IPS-15b (cell line): ENCODE data around the gene DAPK2.

Experiments used
- H3K27me3 ChIP-seq: one replicate; pipeline ENCODE4 v1.6.1; 2013; ENCODE audit warnings: low read length; ENCODE audit not compliant: control insufficient read depth, insufficient read depth
- H3K36me3 ChIP-seq: one replicate; pipeline ENCODE4 v1.6.1; 2013; ENCODE audit warnings: low read length; ENCODE audit not compliant: control insufficient read depth, insufficient read depth
- H3K4me1 ChIP-seq: one replicate; pipeline ENCODE4 v1.6.1; 2013; ENCODE audit warnings: mild to moderate bottlenecking, low read length; ENCODE audit not compliant: control insufficient read depth, insufficient read depth
- H3K4me3 ChIP-seq: one replicate; pipeline ENCODE4 v1.5.1; 2013; ENCODE audit warnings: low read depth, low read length
- H3K9ac ChIP-seq: one replicate; pipeline ENCODE4 v1.6.1; 2013; ENCODE audit warnings: low read depth, mild to moderate bottlenecking, low read length
- H3K9me3 ChIP-seq: one replicate; pipeline ENCODE4 v1.6.1; 2013; ENCODE audit warnings: mild to moderate bottlenecking, low read length; ENCODE audit not compliant: control insufficient read depth, insufficient read depth

Gene DAPK2

DNA sequence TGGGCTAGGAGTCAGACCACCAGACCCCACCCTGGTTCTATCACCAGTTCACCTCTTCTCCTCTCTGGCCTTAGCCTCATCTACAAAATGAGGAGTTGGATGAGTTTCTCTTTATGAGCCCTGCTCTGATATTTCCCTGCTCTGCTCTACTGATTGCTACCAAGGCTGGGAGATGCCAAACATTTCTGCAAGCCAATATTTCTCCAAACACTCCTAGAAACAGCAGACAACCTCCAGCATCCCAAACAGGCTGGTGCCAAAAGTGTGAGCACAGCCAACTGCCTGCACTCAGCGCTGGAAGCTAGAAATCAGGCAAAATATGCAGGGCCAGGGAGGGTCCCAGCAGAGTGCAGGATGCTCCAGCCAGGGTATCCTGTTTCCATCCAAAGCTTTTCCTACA lies 10.8 kb downstream of the DAPK2 start:
- H3K36me3 ChIP-seq, result no peaks in the 10 kb centered on the region
- no peak overlapping the region for H3K9ac ChIP-seq
- no peak overlapping the region for H3K4me3 ChIP-seq
- H3K9me3 ChIP-seq, result no peaks in the 10 kb centered on the region
- peaks cover 5% of the 10 kb centered on the region for H3K4me1 ChIP-seq
- no peaks in the 10 kb centered on the region for H3K27me3 ChIP-seq

DNA sequence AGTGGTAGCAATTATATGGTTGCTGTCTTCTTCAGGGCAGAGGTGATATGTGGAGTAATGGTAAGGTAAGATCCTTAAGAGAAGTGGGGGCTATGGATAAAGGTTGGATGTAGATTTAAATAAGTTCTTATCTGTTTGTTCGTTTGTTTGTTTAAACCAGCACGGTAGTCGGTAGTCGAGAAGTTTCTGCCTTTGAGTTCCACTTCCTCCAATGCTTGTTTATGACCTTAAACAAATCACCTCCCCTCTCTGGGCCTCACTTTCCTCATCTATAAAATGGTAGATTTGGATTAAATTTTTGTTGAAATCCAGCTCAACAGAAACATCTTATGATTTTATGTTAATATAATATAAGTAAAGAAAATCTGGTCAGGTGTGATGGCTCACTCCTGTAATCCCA lies 11.8 kb downstream of the DAPK2 start:
- Histone ChIP-seq H3K9ac (no peak overlapping the region), H3K9me3 (no peaks in the 10 kb centered on the region), H3K36me3 (no peaks in the 10 kb centered on the region), H3K4me3 (no peak overlapping the region), H3K4me1 (peaks cover 5% of the 10 kb centered on the region), H3K27me3 (no peaks in the 10 kb centered on the region)

DNA sequence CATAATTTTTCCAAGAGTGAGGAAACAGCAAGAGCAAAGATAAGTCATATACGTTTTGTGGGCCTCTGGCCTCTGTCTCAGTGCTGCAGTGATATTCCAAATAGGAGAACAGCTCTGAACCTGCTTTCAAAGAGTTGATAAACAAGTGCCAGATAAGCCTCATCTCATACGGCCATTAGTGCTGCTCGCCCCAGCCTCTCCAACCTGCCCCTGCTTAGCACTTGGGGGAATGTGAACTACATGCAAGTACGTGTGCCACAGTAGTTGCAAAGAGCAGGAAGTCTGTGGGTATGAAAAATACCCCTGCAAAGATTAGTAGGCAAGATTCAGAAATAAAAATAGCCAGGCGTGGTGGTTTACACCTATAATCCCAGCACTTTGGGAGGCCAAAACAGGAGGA lies 14.0 kb downstream of the DAPK2 start:
- Histone ChIP-seq H3K4me1 (no peaks in the 10 kb centered on the region), H3K27me3 (no peaks in the 10 kb centered on the region), H3K36me3 (no peaks in the 10 kb centered on the region), H3K9ac (no peak overlapping the region), H3K9me3 (no peaks in the 10 kb centered on the region), H3K4me3 (no peak overlapping the region)

DNA sequence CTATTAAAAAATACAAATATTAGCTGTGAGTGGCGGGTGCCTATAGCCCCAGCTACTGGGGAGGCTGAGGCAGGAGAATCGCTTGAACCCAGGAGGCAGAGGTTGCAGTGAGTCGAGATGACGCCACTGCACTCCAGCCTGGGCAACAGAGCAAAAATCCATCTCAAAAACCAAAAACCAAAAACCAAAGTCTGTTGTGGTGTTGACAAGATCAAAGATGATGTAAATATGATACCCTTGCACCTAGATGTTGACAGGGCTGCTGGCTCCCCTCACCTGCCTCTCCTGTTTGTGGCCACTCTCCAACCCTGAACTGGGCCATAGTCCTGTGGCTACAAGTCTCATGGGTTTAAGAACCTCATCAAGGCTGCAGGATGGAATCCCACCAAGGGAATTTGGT lies 16.2 kb downstream of the DAPK2 start:
- Histone ChIP-seq H3K4me1 (no peaks in the 10 kb centered on the region), H3K36me3 (no peaks in the 10 kb centered on the region), H3K9ac (no peak overlapping the region)

DNA sequence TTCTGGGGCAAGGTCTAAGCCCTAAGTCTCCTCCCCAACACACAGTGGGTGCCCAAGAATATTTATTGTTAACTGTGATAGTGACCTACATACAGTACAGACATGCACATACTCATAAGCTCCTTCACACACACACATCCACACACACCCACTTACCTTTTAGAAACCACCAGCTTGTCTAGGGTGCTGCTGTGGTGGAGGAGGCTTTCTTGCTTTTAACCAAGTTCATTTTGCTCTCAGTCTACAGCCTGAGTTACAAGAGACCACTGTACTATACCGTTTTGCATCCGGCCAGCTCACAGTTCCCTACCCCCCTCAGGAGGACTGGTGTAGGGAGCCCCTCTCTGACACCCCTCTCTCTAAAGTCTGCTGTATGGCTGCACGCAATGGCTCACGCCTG lies 16.7 kb downstream of the DAPK2 start:
- Histone ChIP-seq H3K4me1 (no peaks in the 10 kb centered on the region), H3K4me3 (no peak overlapping the region), H3K9me3 (no peaks in the 10 kb centered on the region), H3K36me3 (no peaks in the 10 kb centered on the region), H3K27me3 (no peaks in the 10 kb centered on the region), H3K9ac (no peak overlapping the region)

More for the DNA sequence above, 16.2 kb downstream of the DAPK2 start:
- Histone ChIP-seq H3K9me3 (no peaks in the 10 kb centered on the region), H3K4me3 (no peak overlapping the region), H3K27me3 (no peaks in the 10 kb centered on the region)

DNA sequence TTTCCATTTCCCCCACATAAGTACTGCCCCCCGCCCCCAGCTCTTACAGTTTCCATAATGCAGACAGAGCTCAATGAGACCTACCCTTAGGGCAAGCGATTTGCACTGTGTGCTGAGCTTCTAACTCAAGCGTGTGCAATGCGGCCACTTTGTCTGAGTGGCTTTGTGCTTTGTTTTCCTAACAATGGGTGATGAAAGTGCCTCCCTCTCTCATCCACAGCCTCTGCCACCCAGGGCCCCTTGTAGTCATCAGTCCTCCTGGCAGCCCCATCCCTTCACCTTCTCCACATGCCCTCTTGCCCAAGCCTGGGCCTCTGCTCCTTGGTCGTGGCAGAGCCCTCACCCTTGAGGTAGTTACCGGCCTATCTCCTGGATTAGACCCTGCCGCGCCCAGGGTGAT lies 17.2 kb downstream of the DAPK2 start:
- H3K27me3 ChIP-seq, result no peaks in the 10 kb centered on the region
- H3K9ac ChIP-seq, result no peak overlapping the region
- H3K4me3 ChIP-seq, result no peak overlapping the region
- H3K36me3 ChIP-seq, result no peaks in the 10 kb centered on the region
- H3K4me1 ChIP-seq, result no peaks in the 10 kb centered on the region
- no peaks in the 10 kb centered on the region for H3K9me3 ChIP-seq

DNA sequence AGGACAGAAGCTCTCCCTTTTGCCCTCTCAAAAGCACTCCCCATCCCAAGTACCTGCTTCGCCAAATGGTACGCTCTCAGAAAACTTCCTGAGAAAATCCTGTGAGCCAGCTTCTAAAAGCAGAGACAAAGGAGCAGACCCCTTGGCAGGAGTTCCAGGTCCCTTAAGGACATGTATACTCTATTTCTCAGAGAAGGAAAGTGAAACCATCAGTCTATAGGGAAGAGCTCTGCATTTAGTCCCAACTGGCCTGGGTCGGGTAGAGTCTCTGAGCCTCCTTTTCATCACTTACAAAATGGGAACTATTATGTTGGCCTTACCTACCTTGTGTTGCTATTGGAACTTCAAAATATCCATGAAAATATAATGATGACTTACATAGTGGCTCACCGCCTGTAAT lies 19.7 kb downstream of the DAPK2 start:
- H3K4me3 ChIP-seq, result no peak overlapping the region
- H3K4me1 ChIP-seq, result peaks cover 4% of the 10 kb centered on the region
- no peak overlapping the region for H3K9ac ChIP-seq
- no peaks in the 10 kb centered on the region for H3K36me3 ChIP-seq
- H3K27me3 ChIP-seq, result no peaks in the 10 kb centered on the region
- no peaks in the 10 kb centered on the region for H3K9me3 ChIP-seq

DNA sequence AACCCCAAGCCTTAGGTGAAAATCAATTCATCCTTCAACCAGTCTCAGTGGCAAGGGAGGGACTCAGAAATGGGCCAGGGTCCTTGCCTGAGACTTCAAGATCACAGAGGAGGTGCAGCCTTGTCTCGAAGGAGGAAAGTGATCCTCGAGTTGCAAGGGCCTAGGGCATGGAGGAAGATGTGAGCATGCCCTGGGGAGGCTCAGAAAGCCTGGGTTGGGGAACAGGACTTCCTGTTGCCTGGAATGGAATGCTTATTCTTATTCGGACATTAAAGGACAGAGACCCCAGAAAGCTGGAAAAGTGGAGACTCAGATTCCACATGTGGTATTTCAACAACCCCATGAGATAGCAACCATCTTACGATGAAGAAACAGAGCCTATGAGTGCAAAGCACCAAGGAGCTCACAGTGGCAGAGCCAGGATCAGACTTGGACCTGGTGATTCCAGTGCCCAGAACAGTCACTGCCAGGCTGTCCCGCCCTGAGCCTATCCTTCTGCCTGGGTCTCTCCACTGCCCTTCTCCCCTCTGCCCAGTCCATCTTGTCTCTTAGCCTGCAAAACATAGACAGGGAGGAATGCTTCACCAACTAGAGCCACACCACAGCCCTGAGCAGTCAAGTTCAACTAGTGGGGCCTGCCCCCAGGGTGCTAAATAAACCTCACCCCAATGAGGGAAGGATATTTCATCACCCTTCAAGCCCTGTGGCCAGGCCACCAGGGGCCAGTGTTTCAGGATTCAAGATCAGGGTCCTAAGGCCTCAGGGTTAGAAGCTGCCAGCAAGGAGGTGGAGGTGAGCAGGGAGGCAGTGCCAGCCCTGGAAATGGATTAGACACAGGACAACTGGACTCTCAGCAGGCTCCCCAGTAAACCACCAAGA lies 21.9 kb downstream of the DAPK2 start:
- H3K27me3 ChIP-seq, result no peaks in the 10 kb centered on the region
- peaks cover 4% of the 10 kb centered on the region for H3K4me1 ChIP-seq
- no peaks in the 10 kb centered on the region for H3K36me3 ChIP-seq
- no peak overlapping the region for H3K9ac ChIP-seq
- no peaks in the 10 kb centered on the region for H3K9me3 ChIP-seq
- H3K4me3 ChIP-seq, result no peak overlapping the region

DNA sequence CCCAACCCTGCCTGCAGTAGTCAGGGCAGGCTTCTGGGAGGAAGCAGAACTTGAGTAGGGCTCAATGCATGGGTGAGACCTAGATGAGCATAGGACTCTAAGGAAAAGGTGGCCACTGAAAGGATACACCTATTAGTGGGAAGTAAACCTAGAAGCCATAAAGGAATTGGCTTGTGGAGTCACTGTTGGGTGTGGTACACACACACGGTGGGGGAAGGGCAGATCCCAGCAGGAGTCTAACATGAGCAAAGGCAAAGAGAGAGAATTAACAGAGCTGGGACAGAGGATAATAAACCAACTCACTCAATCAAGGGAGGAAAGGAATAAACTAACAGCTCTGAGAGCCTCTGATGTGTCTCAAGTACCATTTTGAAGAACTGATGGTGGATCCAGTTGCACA lies 23.1 kb downstream of the DAPK2 start:
- Histone ChIP-seq H3K4me3 (no peak overlapping the region), H3K4me1 (peaks cover 4% of the 10 kb centered on the region), H3K36me3 (no peaks in the 10 kb centered on the region), H3K9me3 (no peaks in the 10 kb centered on the region), H3K9ac (no peak overlapping the region), H3K27me3 (no peaks in the 10 kb centered on the region)

DNA sequence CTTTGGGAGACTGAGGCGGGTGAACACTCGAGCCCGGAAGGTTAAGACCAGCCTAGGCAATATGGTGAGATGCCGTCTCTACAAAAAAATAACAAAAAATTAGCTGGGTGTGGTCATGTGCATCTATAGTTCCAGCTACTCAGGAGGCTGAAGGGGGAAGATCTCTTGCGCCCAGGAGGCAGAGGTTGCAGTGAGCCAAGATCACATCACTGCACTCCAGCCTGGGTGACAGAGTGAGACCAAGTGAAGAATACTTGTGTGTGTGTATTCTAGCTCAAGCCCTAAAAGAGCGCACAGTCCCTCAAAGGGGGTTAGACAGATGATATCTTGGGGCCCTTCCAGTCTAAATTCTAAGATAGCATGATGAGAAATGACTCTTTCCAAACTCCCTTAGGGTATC lies 23.7 kb downstream of the DAPK2 start:
- Histone ChIP-seq H3K36me3 (no peaks in the 10 kb centered on the region), H3K4me1 (peaks cover 4% of the 10 kb centered on the region), H3K9me3 (no peaks in the 10 kb centered on the region), H3K4me3 (no peak overlapping the region), H3K27me3 (no peaks in the 10 kb centered on the region), H3K9ac (no peak overlapping the region)

DNA sequence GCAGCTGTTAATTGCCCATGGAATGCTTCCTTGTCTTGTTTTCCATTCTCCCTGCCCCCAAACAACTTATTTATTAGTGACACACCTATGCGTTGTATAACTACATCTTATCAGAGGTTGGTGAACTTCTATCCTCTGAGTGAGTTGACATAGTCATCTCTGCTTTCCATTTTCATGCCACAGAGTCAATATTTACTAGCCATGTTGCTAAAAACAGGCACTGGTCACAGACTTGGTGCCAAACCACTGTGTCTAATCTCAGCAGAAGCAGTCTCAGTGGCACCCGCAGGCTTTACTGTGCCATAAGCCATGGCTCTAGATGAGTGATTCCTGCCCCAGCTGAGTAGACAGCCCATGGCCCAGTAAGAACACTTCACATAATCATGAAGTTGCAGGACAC lies 26.5 kb downstream of the DAPK2 start:
- no peaks in the 10 kb centered on the region for H3K27me3 ChIP-seq
- no peaks in the 10 kb centered on the region for H3K9me3 ChIP-seq
- H3K4me1 ChIP-seq, result peaks cover 4% of the 10 kb centered on the region
- no peaks in the 10 kb centered on the region for H3K36me3 ChIP-seq
- no peak overlapping the region for H3K9ac ChIP-seq
- H3K4me3 ChIP-seq, result no peak overlapping the region

DNA sequence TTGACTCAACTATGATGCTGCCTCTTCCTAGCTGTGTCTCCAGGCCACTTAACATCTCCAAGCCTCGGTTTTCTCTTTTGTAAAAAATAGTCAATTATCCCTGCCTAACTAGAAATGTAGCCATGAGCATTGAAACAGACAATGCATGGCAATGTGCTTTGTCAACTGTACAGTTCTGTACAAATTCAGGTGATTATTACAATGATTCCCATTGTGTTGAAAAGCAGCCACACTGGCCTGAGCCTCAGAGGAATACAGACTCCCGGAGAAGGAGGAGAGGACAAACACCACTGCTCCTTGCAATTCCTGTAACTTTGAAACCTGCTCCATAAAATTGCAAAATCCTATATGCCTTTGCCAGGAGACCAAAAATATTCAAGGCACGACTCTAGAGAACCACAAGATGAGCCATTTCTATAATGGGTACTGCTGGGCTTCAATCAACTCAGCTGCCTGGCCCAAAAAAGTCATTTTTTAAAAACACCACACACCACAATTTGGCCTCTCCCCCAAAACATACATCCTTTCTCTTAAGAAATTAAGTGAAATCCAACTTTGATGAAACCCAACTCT lies 28.6 kb downstream of the DAPK2 start:
- Histone ChIP-seq H3K4me1 (no peaks in the 10 kb centered on the region), H3K4me3 (no peak overlapping the region), H3K9ac (no peak overlapping the region), H3K9me3 (no peaks in the 10 kb centered on the region), H3K27me3 (no peaks in the 10 kb centered on the region), H3K36me3 (no peaks in the 10 kb centered on the region)
